ENCODE data around the gene JUN. TPM values are rescaled to one million over a fixed set of nuclear protein-coding genes. Genes with fewer than 3 reads are reported as not detected.

Gene JUN
- total and polyA plus RNA-seq, 2 experiments from 2014 or later = 23.3 to 28.5 TPM

DNA sequence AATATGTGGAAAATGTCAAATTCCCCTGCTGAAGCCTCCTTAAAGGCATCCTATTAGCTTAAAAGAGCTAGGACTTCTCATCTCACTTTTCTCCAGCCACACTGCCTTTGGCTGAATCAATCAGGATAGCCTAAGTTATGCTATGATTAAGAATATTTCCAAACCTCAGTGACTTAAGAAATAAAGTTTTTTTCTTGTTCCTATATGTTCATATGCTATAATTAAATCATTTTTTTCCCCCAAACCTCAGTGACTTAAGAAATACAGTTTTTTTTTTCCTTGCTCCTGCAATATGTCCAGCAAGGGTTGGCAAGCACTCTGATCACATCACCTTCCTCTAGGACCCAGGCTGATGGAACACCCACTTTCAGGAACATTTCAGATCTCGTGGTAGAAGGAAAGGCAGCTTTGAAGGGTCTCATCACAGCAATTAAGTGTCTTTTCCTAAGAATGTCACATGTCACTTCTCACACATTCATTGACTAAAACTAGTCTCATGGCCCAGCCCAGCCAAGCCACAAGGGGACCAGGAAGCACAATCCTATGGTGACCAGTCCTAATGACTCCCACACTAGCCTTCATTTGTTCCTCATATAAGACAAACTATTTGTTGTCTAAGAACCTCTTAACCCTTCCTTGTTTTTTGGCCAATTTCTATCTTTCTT is 6.3 kb upstream of the JUN start:
- Mint-ChIP-seq H3K36me3 (ENCODE audit: low read depth) (no peaks in the 10 kb centered on the region), H3K27me3 (ENCODE audit: insufficient read depth, low read depth, poor library complexity) (peaks cover 3% of the 10 kb centered on the region), H3K27ac (no peak overlapping the region), H3K4me1 (peaks cover 14% of the 10 kb centered on the region), H3K9me3 (no peaks in the 10 kb centered on the region), H3K4me3 (no peak overlapping the region)
- no peak for DNase-seq (ENCODE audit: low spot score)
- Histone ChIP-seq H3K4me1 (ENCODE audit: insufficient read depth) (peaks cover 12% of the 10 kb centered on the region; the same call in 1 of the 2 replicates), H3K4me3 (no peak overlapping the region), H3K36me3 (ENCODE audit: insufficient read depth) (no peaks in the 10 kb centered on the region), H3K4me2 (no peak overlapping the region), H3K27me3 (ENCODE audit: insufficient read depth) (peaks cover 19% of the 10 kb centered on the region), H3F3A (replicated peaks; ENCODE audit: low read depth) (0 out of 2 replicates have a peak, but pooled peaks cover 3% of the 10 kb centered on the region), H4K20me1 (replicated peaks; ENCODE audit: insufficient read depth) (no peaks in the 10 kb centered on the region), H3K79me2 (replicated peaks; ENCODE audit: insufficient read depth) (no peaks in the 10 kb centered on the region), H3K27ac (ENCODE audit: low read depth) (no peak overlapping the region), H2AFZ (no peak overlapping the region), H3K9me2 (ENCODE audit: insufficient read depth) (0 out of 2 replicates have a peak, but pooled peaks cover 4% of the 10 kb centered on the region)
- no peak for TF ChIP-seq NANOG (IDR thresholded peaks at IDR 0.05; ENCODE audit: borderline replicate concordance)
- TF ChIP-seq ZNF331 (CRISPR knock-in tag; IDR thresholded peaks at IDR 0.05; ENCODE audit: low read depth) = no peak
- TF ChIP-seq, protein P1, sequence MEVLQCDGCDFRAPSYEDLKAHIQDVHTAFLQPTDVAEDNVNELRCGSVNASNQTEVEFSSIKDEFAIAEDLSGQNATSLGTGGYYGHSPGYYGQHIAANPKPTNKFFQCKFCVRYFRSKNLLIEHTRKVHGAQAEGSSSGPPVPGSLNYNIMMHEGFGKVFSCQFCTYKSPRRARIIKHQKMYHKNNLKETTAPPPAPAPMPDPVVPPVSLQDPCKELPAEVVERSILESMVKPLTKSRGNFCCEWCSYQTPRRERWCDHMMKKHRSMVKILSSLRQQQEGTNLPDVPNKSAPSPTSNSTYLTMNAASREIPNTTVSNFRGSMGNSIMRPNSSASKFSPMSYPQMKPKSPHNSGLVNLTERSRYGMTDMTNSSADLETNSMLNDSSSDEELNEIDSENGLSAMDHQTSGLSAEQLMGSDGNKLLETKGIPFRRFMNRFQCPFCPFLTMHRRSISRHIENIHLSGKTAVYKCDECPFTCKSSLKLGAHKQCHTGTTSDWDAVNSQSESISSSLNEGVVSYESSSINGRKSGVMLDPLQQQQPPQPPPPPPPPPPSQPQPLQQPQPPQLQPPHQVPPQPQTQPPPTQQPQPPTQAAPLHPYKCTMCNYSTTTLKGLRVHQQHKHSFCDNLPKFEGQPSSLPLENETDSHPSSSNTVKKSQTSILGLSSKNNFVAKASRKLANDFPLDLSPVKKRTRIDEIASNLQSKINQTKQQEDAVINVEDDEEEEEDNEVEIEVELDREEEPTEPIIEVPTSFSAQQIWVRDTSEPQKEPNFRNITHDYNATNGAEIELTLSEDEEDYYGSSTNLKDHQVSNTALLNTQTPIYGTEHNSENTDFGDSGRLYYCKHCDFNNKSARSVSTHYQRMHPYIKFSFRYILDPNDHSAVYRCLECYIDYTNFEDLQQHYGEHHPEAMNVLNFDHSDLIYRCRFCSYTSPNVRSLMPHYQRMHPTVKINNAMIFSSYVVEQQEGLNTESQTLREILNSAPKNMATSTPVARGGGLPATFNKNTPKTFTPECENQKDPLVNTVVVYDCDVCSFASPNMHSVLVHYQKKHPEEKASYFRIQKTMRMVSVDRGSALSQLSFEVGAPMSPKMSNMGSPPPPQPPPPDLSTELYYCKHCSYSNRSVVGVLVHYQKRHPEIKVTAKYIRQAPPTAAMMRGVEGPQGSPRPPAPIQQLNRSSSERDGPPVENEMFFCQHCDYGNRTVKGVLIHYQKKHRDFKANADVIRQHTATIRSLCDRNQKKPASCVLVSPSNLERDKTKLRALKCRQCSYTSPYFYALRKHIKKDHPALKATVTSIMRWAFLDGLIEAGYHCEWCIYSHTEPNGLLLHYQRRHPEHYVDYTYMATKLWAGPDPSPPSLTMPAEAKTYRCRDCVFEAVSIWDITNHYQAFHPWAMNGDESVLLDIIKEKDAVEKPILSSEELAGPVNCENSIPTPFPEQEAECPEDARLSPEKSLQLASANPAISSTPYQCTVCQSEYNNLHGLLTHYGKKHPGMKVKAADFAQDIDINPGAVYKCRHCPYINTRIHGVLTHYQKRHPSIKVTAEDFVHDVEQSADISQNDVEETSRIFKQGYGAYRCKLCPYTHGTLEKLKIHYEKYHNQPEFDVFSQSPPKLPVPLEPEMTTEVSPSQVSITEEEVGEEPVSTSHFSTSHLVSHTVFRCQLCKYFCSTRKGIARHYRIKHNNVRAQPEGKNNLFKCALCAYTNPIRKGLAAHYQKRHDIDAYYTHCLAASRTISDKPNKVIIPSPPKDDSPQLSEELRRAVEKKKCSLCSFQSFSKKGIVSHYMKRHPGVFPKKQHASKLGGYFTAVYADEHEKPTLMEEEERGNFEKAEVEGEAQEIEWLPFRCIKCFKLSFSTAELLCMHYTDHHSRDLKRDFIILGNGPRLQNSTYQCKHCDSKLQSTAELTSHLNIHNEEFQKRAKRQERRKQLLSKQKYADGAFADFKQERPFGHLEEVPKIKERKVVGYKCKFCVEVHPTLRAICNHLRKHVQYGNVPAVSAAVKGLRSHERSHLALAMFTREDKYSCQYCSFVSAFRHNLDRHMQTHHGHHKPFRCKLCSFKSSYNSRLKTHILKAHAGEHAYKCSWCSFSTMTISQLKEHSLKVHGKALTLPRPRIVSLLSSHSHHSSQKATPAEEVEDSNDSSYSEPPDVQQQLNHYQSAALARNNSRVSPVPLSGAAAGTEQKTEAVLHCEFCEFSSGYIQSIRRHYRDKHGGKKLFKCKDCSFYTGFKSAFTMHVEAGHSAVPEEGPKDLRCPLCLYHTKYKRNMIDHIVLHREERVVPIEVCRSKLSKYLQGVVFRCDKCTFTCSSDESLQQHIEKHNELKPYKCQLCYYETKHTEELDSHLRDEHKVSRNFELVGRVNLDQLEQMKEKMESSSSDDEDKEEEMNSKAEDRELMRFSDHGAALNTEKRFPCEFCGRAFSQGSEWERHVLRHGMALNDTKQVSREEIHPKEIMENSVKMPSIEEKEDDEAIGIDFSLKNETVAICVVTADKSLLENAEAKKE (CRISPR knock-in tag; IDR thresholded peaks at IDR 0.05) = no peak
- TF ChIP-seq ZNF114 (CRISPR knock-in tag; IDR thresholded peaks at IDR 0.05) = no peak
- TF ChIP-seq CREB1 (CRISPR knock-in tag; IDR thresholded peaks at IDR 0.05; ENCODE audit: low read depth) = no peak
- no peak for TF ChIP-seq POLR2AphosphoS5 (IDR thresholded peaks at IDR 0.05; ENCODE audit: low read depth)
- TF ChIP-seq JUNB (IDR thresholded peaks at IDR 0.05; ENCODE audit: unreplicated experiment) = no peak
- TF ChIP-seq, protein P2, sequence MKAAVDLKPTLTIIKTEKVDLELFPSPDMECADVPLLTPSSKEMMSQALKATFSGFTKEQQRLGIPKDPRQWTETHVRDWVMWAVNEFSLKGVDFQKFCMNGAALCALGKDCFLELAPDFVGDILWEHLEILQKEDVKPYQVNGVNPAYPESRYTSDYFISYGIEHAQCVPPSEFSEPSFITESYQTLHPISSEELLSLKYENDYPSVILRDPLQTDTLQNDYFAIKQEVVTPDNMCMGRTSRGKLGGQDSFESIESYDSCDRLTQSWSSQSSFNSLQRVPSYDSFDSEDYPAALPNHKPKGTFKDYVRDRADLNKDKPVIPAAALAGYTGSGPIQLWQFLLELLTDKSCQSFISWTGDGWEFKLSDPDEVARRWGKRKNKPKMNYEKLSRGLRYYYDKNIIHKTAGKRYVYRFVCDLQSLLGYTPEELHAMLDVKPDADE (IDR thresholded peaks at IDR 0.05) = no peak
- no peak for TF ChIP-seq STAT1 (IDR thresholded peaks at IDR 0.05; ENCODE audit: unreplicated experiment)
- TF ChIP-seq, protein P3, sequence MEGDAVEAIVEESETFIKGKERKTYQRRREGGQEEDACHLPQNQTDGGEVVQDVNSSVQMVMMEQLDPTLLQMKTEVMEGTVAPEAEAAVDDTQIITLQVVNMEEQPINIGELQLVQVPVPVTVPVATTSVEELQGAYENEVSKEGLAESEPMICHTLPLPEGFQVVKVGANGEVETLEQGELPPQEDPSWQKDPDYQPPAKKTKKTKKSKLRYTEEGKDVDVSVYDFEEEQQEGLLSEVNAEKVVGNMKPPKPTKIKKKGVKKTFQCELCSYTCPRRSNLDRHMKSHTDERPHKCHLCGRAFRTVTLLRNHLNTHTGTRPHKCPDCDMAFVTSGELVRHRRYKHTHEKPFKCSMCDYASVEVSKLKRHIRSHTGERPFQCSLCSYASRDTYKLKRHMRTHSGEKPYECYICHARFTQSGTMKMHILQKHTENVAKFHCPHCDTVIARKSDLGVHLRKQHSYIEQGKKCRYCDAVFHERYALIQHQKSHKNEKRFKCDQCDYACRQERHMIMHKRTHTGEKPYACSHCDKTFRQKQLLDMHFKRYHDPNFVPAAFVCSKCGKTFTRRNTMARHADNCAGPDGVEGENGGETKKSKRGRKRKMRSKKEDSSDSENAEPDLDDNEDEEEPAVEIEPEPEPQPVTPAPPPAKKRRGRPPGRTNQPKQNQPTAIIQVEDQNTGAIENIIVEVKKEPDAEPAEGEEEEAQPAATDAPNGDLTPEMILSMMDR (conservative IDR thresholded peaks at IDR 0.05; ENCODE audit: low read depth in 2 of 2) = no peak
- TF ChIP-seq, protein P4, sequence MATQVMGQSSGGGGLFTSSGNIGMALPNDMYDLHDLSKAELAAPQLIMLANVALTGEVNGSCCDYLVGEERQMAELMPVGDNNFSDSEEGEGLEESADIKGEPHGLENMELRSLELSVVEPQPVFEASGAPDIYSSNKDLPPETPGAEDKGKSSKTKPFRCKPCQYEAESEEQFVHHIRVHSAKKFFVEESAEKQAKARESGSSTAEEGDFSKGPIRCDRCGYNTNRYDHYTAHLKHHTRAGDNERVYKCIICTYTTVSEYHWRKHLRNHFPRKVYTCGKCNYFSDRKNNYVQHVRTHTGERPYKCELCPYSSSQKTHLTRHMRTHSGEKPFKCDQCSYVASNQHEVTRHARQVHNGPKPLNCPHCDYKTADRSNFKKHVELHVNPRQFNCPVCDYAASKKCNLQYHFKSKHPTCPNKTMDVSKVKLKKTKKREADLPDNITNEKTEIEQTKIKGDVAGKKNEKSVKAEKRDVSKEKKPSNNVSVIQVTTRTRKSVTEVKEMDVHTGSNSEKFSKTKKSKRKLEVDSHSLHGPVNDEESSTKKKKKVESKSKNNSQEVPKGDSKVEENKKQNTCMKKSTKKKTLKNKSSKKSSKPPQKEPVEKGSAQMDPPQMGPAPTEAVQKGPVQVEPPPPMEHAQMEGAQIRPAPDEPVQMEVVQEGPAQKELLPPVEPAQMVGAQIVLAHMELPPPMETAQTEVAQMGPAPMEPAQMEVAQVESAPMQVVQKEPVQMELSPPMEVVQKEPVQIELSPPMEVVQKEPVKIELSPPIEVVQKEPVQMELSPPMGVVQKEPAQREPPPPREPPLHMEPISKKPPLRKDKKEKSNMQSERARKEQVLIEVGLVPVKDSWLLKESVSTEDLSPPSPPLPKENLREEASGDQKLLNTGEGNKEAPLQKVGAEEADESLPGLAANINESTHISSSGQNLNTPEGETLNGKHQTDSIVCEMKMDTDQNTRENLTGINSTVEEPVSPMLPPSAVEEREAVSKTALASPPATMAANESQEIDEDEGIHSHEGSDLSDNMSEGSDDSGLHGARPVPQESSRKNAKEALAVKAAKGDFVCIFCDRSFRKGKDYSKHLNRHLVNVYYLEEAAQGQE (IDR thresholded peaks at IDR 0.05; ENCODE audit: unreplicated experiment) = no peak
- no peak for TF ChIP-seq EZH2 (IDR thresholded peaks at IDR 0.05; ENCODE audit: low read depth, unreplicated experiment)
- TF ChIP-seq EZH2phosphoT487 (IDR thresholded peaks at IDR 0.05; ENCODE audit: unreplicated experiment) = no peak
- no peak for ATAC-seq

All from GM23338 (cell line).